ENCODE results near the gene CPNE4. TPM values are rescaled to one million over a fixed set of nuclear protein-coding genes. Genes with fewer than 3 reads are reported as not detected.

Gene CPNE4
- 0.24 TPM in 1 of 2 replicates, not detected in the other for total RNA-seq

GRCh38 chr3:132034486-132035464, at the start of gene CPNE4:
TSS of gene CPNE4 (minus strand) at chr3:132035014.

GRCh38 chr3:131502530-131503319, 532.1 kb downstream of the CPNE4 start, which contains the start of gene MRPL3:
TSS of gene MRPL3 (minus strand) at chr3:131502971. CDS start at chr3:131502821, 150 bp downstream.

